ENCODE measurements around the gene NEDD8.

Gene NEDD8

GRCh38 chr14:24277071-24277470, 44.9 kb upstream of the NEDD8 start:
- in situ Hi-C loops (cut with MboI; ENCODE audit: low pct_unique_long_range_greater_than_20kb, low sequenced_read_pairs, unreplicated experiment): no loop called here
- DNase-seq (ENCODE audit: low spot score): no peak
- no peak for TF ChIP-seq CTCF (IDR thresholded peaks at IDR 0.05; ENCODE audit: extremely low read depth, insufficient read depth, missing control alignments)

GRCh38 chr14:24274101-24274543, 42.0 kb upstream of the NEDD8 start:
- TF ChIP-seq CTCF (IDR thresholded peaks at IDR 0.05; ENCODE audit: extremely low read depth, insufficient read depth, missing control alignments): no peak
- in situ Hi-C loops (cut with MboI; ENCODE audit: low pct_unique_long_range_greater_than_20kb, low sequenced_read_pairs, unreplicated experiment): no loop called here
- peak; percentile 77 for DNase-seq (ENCODE audit: low spot score)

GRCh38 chr14:24273422-24273998, 41.3 kb upstream of the NEDD8 start:
- in situ Hi-C loops (cut with MboI; ENCODE audit: low pct_unique_long_range_greater_than_20kb, low sequenced_read_pairs, unreplicated experiment): no loop called here
- no peak for DNase-seq (ENCODE audit: low spot score)
- no peak for TF ChIP-seq CTCF (IDR thresholded peaks at IDR 0.05; ENCODE audit: extremely low read depth, insufficient read depth, missing control alignments)

GRCh38 chr14:24272467-24272866, 40.3 kb upstream of the NEDD8 start:
- DNase-seq (ENCODE audit: low spot score): no peak
- in situ Hi-C loops (cut with MboI; ENCODE audit: low pct_unique_long_range_greater_than_20kb, low sequenced_read_pairs, unreplicated experiment): no loop called here
- no peak for TF ChIP-seq CTCF (IDR thresholded peaks at IDR 0.05; ENCODE audit: extremely low read depth, insufficient read depth, missing control alignments)

GRCh38 chr14:24271834-24272263, 39.7 kb upstream of the NEDD8 start:
- in situ Hi-C loops (cut with MboI; ENCODE audit: low pct_unique_long_range_greater_than_20kb, low sequenced_read_pairs, unreplicated experiment): no loop called here
- DNase-seq (ENCODE audit: low spot score): no peak
- no peak for TF ChIP-seq CTCF (IDR thresholded peaks at IDR 0.05; ENCODE audit: extremely low read depth, insufficient read depth, missing control alignments)

- in situ Hi-C loops (cut with MboI; ENCODE audit: low pct_unique_long_range_greater_than_20kb, low sequenced_read_pairs, unreplicated experiment): no loop called here
- DNase-seq (ENCODE audit: low spot score): peak; percentile 97
- TF ChIP-seq CTCF (IDR thresholded peaks at IDR 0.05; ENCODE audit: extremely low read depth, insufficient read depth, missing control alignments): peak; percentile 96
Measured at GRCh38 chr14:24271134-24271833, 39.1 kb upstream of the NEDD8 start, which contains the start of gene RABGGTA. Gene RABGGTA (minus strand): TSS chr14:24271597. CDS start chr14:24271115, 482 bp downstream.
